OCI-LY1 (cell line): ENCODE data around the gene BTBD17.

Source experiments
- H2AFZ ChIP-seq: fragments of 200-600 bp; sonication (generic), shearing (Covaris generic); 2 replicates; pipeline ENCODE4 v1.6.0; 2014; ENCODE audit warnings: antibody characterized with exemption, mild to moderate bottlenecking, low read length
- H3F3A ChIP-seq: fragments of 200-600 bp; sonication (generic), shearing (Covaris generic); 2 replicates; pipeline ENCODE4 v1.6.0; 2014; ENCODE audit warnings: mild to moderate bottlenecking, antibody characterized with exemption, low read length, moderate library complexity; ENCODE audit not compliant: insufficient read depth
- H3K27ac ChIP-seq: fragments of 200-600 bp; sonication (generic); 2 replicates; pipeline ENCODE4 v1.5.1; 2014; ENCODE audit warnings: low read length, mixed run types, mild to moderate bottlenecking, low read depth; ENCODE audit not compliant: poor library complexity, severe bottlenecking
- H3K27me3 ChIP-seq: fragments of 200-600 bp; sonication (generic); 2 replicates; pipeline ENCODE4 v1.6.0; 2014; ENCODE audit warnings: antibody characterized with exemption, mild to moderate bottlenecking, low read length, moderate library complexity; ENCODE audit not compliant: insufficient read depth
- H3K36me3 ChIP-seq: fragments of 200-600 bp; sonication (generic); 2 replicates; pipeline ENCODE4 v1.6.1; 2014; ENCODE audit warnings: mild to moderate bottlenecking, antibody characterized with exemption, low read length, moderate library complexity, mixed read lengths; ENCODE audit not compliant: insufficient read depth
- H3K4me1 ChIP-seq: fragments of 200-600 bp; sonication (generic); 2 replicates; pipeline ENCODE4 v1.5.1; 2014; ENCODE audit warnings: mild to moderate bottlenecking, low read length, moderate library complexity; ENCODE audit not compliant: insufficient read depth, severe bottlenecking
- H3K4me2 ChIP-seq: fragments of 200-600 bp; sonication (generic), shearing (Covaris generic); 2 replicates; pipeline ENCODE4 v1.6.1; 2014; ENCODE audit warnings: low read length
- H3K4me3 ChIP-seq: fragments of 200-600 bp; sonication (generic); 2 replicates; pipeline ENCODE4 v1.5.1; 2014; ENCODE audit warnings: low read length, low read depth, mild to moderate bottlenecking, mixed read lengths; ENCODE audit not compliant: poor library complexity, severe bottlenecking
- H3K79me2 ChIP-seq: fragments of 200-600 bp; shearing (Covaris generic); 2 replicates; pipeline ENCODE4 v1.6.1; 2016; ENCODE audit warnings: mixed run types, low read length, mixed read lengths; ENCODE audit not compliant: insufficient read depth
- H3K9ac ChIP-seq: fragments of 200-600 bp; sonication (generic), shearing (Covaris generic); 2 replicates; pipeline ENCODE4 v1.6.1; 2014; ENCODE audit warnings: mild to moderate bottlenecking, low read length, mixed read lengths
- H3K9me2 ChIP-seq: fragments of 200-600 bp; sonication (generic), shearing (Covaris generic); 2 replicates; pipeline ENCODE4 v1.6.1; 2014; ENCODE audit warnings: low read depth, mild to moderate bottlenecking, low read length, mixed read lengths
- H3K9me3 ChIP-seq: fragments of 200-600 bp; shearing (Covaris generic); 2 replicates; pipeline ENCODE4 v1.6.1; 2014; ENCODE audit warnings: low read length, mixed read lengths
- H4K20me1 ChIP-seq: fragments of 200-600 bp; sonication (generic), shearing (Covaris generic); 2 replicates; pipeline ENCODE4 v1.6.0; 2016; ENCODE audit warnings: mild to moderate bottlenecking, low read length; ENCODE audit not compliant: insufficient read depth
- CTCF ChIP-seq: fragments of 200-600 bp; sonication (generic), shearing (Covaris generic); IDR thresholded peaks from 2 replicates; pipeline ENCODE4 v1.5.1; 2017; ENCODE audit warnings: mild to moderate bottlenecking, antibody characterized with exemption, low read length, moderate library complexity, mixed read lengths
- EZH2 ChIP-seq: fragments of 200-600 bp; sonication (generic), shearing (Covaris generic); IDR thresholded peaks from 2 replicates; pipeline ENCODE4 v1.8.0; 2017; ENCODE audit warnings: borderline replicate concordance, mixed run types, mild to moderate bottlenecking, antibody characterized with exemption, low read length, moderate library complexity, mixed read lengths

BTBD17 gene

GRCh38 chr17:74383141-74383540, 21.5 kb upstream of the BTBD17 start:
- Histone ChIP-seq H3K4me1 (no peaks in the 10 kb centered on the region), H3K27ac (no peak overlapping the region), H3K9ac (no peak overlapping the region), H3K79me2 (no peaks in the 10 kb centered on the region), H3K4me2 (no peak overlapping the region), H3K27me3 (no peaks in the 10 kb centered on the region), H4K20me1 (no peaks in the 10 kb centered on the region), H3K36me3 (no peaks in the 10 kb centered on the region), H3K4me3 (no peak overlapping the region), H3K9me3 (no peaks in the 10 kb centered on the region), H3K9me2 (no peaks in the 10 kb centered on the region), H2AFZ (no peak overlapping the region), H3F3A (no peaks in the 10 kb centered on the region)
- TF ChIP-seq CTCF (no peak), EZH2 (no peak)

DNA sequence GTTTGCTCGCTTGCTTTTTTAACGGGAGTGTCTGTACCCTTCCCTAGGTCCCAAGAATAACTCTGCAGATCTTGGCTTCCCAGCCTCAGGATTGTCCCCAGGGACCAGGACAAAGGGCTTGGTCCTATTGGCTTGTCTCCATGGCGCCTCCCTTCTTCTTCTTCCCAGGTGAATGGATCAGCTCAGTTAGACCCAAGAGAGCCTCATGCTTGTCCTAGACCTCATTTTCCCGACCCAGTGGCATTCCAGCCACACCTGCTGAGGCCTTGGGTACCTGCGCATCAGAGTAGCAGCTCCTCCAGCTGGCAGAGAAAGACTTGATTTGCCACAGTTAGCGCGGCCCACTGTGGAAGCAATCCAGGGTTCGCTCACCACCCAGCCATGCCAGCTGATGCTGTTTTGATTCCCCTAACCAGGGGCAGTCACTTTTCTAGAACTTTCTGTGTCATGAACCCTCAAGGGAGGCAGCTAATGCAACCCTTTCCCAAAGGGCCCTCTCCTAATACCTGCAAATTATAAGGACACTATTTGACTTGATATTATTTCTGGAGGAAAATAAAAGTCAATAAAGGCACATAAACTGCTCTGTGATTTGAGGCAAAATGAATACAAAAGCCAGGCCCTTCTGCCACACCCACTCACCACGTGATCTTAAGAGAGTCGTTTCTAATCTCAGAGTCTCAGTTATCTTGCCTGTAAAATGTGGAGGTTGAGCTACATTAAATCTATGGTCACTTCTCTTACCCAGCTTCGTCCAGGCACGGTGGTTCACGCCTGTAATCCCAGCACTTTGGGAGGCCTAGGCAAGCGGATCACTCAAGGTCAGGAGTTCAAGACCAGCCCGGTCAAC, 19.5 kb upstream of the BTBD17 start:
- no peaks in the 10 kb centered on the region for H3K27me3 ChIP-seq
- no peaks in the 10 kb centered on the region for H4K20me1 ChIP-seq
- H3F3A ChIP-seq: no peaks in the 10 kb centered on the region
- H3K4me3 ChIP-seq: no peak overlapping the region
- no peaks in the 10 kb centered on the region for H3K9me2 ChIP-seq
- H2AFZ ChIP-seq: no peak overlapping the region
- H3K9me3 ChIP-seq: no peaks in the 10 kb centered on the region
- H3K4me2 ChIP-seq: no peak overlapping the region
- H3K79me2 ChIP-seq: no peaks in the 10 kb centered on the region
- H3K9ac ChIP-seq: no peak overlapping the region
- TF ChIP-seq EZH2: no peak
- TF ChIP-seq CTCF: no peak
- no peaks in the 10 kb centered on the region for H3K36me3 ChIP-seq
- no peak overlapping the region for H3K27ac ChIP-seq
- H3K4me1 ChIP-seq: no peaks in the 10 kb centered on the region

- TF ChIP-seq CTCF (no peak), EZH2 (no peak)
- no peaks in the 10 kb centered on the region for H3K27me3 ChIP-seq
- no peaks in the 10 kb centered on the region for H3K36me3 ChIP-seq
- H3K9me3 ChIP-seq: no peaks in the 10 kb centered on the region
- H4K20me1 ChIP-seq: no peaks in the 10 kb centered on the region
- no peak overlapping the region for H3K4me3 ChIP-seq
- H3K27ac ChIP-seq: no peak overlapping the region
- H3K9me2 ChIP-seq: no peaks in the 10 kb centered on the region
- no peak overlapping the region for H2AFZ ChIP-seq
- H3K9ac ChIP-seq: no peak overlapping the region
- no peaks in the 10 kb centered on the region for H3K4me1 ChIP-seq
- H3K79me2 ChIP-seq: no peaks in the 10 kb centered on the region
- no peaks in the 10 kb centered on the region for H3F3A ChIP-seq
- no peak overlapping the region for H3K4me2 ChIP-seq
Measured at GRCh38 chr17:74380086-74380958, 18.7 kb upstream of the BTBD17 start.
